Retinal pigment epithelial cell (primary cell): Measurements from ENCODE around the gene DNAJA3.

ENCODE experiments used
- DNase-seq: peaks from one replicate; pipeline ENCODE4 v3.0.0-alpha.2; 2010; ENCODE audit warnings: low read depth
- H3K4me3 ChIP-seq: 2 replicates; pipeline ENCODE4 v1.5.1; 2011; ENCODE audit warnings: mild to moderate bottlenecking, low read length, control low read depth, moderate library complexity
- CTCF ChIP-seq: conservative IDR thresholded peaks from 2 replicates; pipeline ENCODE4 v1.5.1; 2011; ENCODE audit warnings: low read depth, low read length, control low read depth, inconsistent platforms

The DNAJA3 gene

GRCh38 chr16:4431023-4431422, 5.4 kb downstream of the DNAJA3 start:
- DNase-seq = no peak
- no peak for TF ChIP-seq CTCF
- H3K4me3 ChIP-seq = no peak overlapping the region

GRCh38 chr16:4433228-4433627, 7.6 kb downstream of the DNAJA3 start:
- H3K4me3 ChIP-seq = no peak overlapping the region
- no peak for DNase-seq
- TF ChIP-seq CTCF = no peak

GRCh38 chr16:4433914-4434787, 8.5 kb downstream of the DNAJA3 start:
- TF ChIP-seq CTCF = no peak

GRCh38 chr16:4435337-4436067, 9.8 kb downstream of the DNAJA3 start:
- TF ChIP-seq CTCF = no peak
- no peak for DNase-seq

More at GRCh38 chr16:4433914-4434787, 8.5 kb downstream of the DNAJA3 start:
- H3K4me3 ChIP-seq = no peak overlapping the region
- no peak for DNase-seq

GRCh38 chr16:4437366-4437765, 11.7 kb downstream of the DNAJA3 start:
- no peak for TF ChIP-seq CTCF
- DNase-seq = no peak
- H3K4me3 ChIP-seq = no peak overlapping the region

More at GRCh38 chr16:4435337-4436067, 9.8 kb downstream of the DNAJA3 start:
- no peak overlapping the region for H3K4me3 ChIP-seq

- no peak for DNase-seq
- H3K4me3 ChIP-seq = no peak overlapping the region
- TF ChIP-seq CTCF = no peak
Measured at GRCh38 chr16:4442371-4442770, 16.7 kb downstream of the DNAJA3 start.

- H3K4me3 ChIP-seq = no peak overlapping the region
- no peak for DNase-seq
- TF ChIP-seq CTCF = no peak
Measured at GRCh38 chr16:4443271-4443670, 17.6 kb downstream of the DNAJA3 start.
